Suprapubic skin (tissue), 4 donors: ENCODE measurements around the gene CDRT15.

Experiments
- EP300 ChIP-seq: sonication (generic); formaldehyde crosslinking; IDR thresholded peaks from one replicate; pipeline ENCODE4 v1.6.1; 2017; ENCODE audit warnings: antibody characterized with exemption
- POLR2A ChIP-seq, 2 donors: fragments of 450-650 bp; IDR thresholded peaks; one replicate each; pipeline ENCODE4 v1.6.1; 2017; ENCODE audit warnings: antibody characterized with exemption in 2 of 2, mild to moderate bottlenecking in 2 of 2, moderate library complexity in 2 of 2
- POLR2AphosphoS5 ChIP-seq, 3 donors: sonication (generic); formaldehyde crosslinking; IDR thresholded peaks; one replicate each; pipeline ENCODE4 v1.6.1; 2017; ENCODE audit warnings: antibody characterized with exemption in 3 of 3
- TF ChIP-seq, protein P1 (sequence below), 2 donors: fragments of 200-600 bp in 1 of 2; fragments of 450-650 bp in 1 of 2; sonication (generic) in 1 of 2; IDR thresholded peaks; one replicate each; pipeline ENCODE4 v1.5.1; 2016 to 2019; ENCODE audit warnings: antibody characterized with exemption in 2 of 2, mild to moderate bottlenecking in 1 of 2, moderate library complexity in 1 of 2

GRCh38 chr17:14227052-14227451 lies 9.6 kb downstream of the CDRT15 start:
- TF ChIP-seq, protein P1, sequence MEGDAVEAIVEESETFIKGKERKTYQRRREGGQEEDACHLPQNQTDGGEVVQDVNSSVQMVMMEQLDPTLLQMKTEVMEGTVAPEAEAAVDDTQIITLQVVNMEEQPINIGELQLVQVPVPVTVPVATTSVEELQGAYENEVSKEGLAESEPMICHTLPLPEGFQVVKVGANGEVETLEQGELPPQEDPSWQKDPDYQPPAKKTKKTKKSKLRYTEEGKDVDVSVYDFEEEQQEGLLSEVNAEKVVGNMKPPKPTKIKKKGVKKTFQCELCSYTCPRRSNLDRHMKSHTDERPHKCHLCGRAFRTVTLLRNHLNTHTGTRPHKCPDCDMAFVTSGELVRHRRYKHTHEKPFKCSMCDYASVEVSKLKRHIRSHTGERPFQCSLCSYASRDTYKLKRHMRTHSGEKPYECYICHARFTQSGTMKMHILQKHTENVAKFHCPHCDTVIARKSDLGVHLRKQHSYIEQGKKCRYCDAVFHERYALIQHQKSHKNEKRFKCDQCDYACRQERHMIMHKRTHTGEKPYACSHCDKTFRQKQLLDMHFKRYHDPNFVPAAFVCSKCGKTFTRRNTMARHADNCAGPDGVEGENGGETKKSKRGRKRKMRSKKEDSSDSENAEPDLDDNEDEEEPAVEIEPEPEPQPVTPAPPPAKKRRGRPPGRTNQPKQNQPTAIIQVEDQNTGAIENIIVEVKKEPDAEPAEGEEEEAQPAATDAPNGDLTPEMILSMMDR (IDR thresholded peaks at IDR 0.05) = no peak
- TF ChIP-seq POLR2A (IDR thresholded peaks at IDR 0.05) = no peak
- TF ChIP-seq EP300 = no peak
- TF ChIP-seq POLR2AphosphoS5 (IDR thresholded peaks at IDR 0.05) = no peak
